Measurements from ENCODE around the gene ZNF746. TPM values are rescaled to one million over a fixed set of nuclear protein-coding genes. Genes with fewer than 3 reads are reported as not detected.

Gene ZNF746
- total and polyA plus RNA-seq, 10 of the 15 experiments (the other 5 are each of a cell fraction or from before 2014, with no cell fraction given), result 1.2 to 19.0 (median 6.3) TPM

DNA sequence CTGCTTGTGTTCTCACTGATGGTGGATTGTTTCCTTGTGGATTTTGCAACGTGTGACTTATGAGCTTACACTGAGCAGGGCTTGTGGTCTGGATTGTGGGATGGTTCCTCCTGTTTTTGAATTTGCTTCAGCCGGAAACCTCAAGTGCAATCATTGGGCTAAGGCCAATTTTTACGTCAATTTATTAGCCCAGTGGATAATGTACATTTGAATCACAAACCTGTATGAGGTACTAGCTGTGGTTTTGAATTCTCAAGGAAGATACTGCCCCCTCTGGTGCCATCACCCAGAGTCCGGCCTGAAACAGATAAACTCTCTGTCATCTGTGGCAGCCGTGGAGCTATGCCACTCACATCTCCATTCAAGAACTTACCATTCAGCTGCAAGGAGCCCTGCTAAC is 29.4 kb downstream of the ZNF746 start:
- H4K20me1 ChIP-seq (ENCODE audit: control insufficient read depth, insufficient read depth), result no peaks in the 10 kb centered on the region
- CTCF ChIA-PET, result interaction anchor here (0.6 to 1.7 kb wide), 2 partner anchors 15 to 208 kb away, joined by 3 read pairs; no protein-coding TSS in a partner anchor
- H3K27me3 ChIP-seq (replicated peaks in 1 of 2; ENCODE audit: control insufficient read depth in 2 of 2, insufficient read depth in 2 of 2, low read length in 1 of 2), result no peaks in the 10 kb centered on the region
- ATAC-seq, result no peak
- H3K27ac ChIP-seq (ENCODE audit: control insufficient read depth, insufficient read depth), result no peak overlapping the region
- H3K36me3 ChIP-seq (ENCODE audit: control insufficient read depth in 2 of 2, insufficient read depth in 2 of 2, low read length in 1 of 2), result peaks cover 0 to 2% of the 10 kb centered on the region in 2 experiments; a peak in 2 of 4 replicates
- DNase-seq (ENCODE audit: low read depth, low spot score), result no peak
- intact Hi-C loops (cut with micrococcal nuclease; ENCODE audit: unreplicated experiment) (no loop called here), in situ Hi-C loops (cut with MboI) (no loop called here)
- no peaks in the 10 kb centered on the region for H3K79me2 ChIP-seq (ENCODE audit: control insufficient read depth, insufficient read depth, low read length)
- no peak overlapping the region for H2AFZ ChIP-seq (ENCODE audit: control insufficient read depth, low read depth, low read length)
- no peaks in the 10 kb centered on the region; the same call in 1 of the 3 replicates for H3K9me3 ChIP-seq (replicated peaks; ENCODE audit: control insufficient read depth, insufficient read depth, low read length)
- WGBS (ENCODE audit: insufficient coverage, insufficient replicate concordance, low lambda C conversion rate, missing lambda C conversion rate), result 73% methylated on average over 5 of the region's 5 CpGs
- TF ChIP-seq, protein P1, sequence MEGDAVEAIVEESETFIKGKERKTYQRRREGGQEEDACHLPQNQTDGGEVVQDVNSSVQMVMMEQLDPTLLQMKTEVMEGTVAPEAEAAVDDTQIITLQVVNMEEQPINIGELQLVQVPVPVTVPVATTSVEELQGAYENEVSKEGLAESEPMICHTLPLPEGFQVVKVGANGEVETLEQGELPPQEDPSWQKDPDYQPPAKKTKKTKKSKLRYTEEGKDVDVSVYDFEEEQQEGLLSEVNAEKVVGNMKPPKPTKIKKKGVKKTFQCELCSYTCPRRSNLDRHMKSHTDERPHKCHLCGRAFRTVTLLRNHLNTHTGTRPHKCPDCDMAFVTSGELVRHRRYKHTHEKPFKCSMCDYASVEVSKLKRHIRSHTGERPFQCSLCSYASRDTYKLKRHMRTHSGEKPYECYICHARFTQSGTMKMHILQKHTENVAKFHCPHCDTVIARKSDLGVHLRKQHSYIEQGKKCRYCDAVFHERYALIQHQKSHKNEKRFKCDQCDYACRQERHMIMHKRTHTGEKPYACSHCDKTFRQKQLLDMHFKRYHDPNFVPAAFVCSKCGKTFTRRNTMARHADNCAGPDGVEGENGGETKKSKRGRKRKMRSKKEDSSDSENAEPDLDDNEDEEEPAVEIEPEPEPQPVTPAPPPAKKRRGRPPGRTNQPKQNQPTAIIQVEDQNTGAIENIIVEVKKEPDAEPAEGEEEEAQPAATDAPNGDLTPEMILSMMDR (IDR thresholded peaks at IDR 0.05 in 2 of 3, conservative IDR thresholded peaks at IDR 0.05 in 1 of 3; ENCODE audit: control insufficient read depth in 2 of 3, extremely low read depth in 1 of 3, insufficient read depth in 1 of 3, low read depth in 3 of 3, low read length in 3 of 3), result 0 out of 6 replicates have a peak, but pooled peaks of 1 of the 3 experiments have one; percentile 3
- TF ChIP-seq JUND (IDR thresholded peaks at IDR 0.05; ENCODE audit: low read depth, low read length) (no peak), NR2C2 (IDR thresholded peaks at IDR 0.05; ENCODE audit: borderline replicate concordance, control insufficient read depth, insufficient read length, low read depth) (no peak), RFX5 (IDR thresholded peaks at IDR 0.05; ENCODE audit: low read depth, low read length) (no peak)
- no peak overlapping the region for H3K4me3 ChIP-seq
- SMC1A ChIA-PET (ENCODE audit: uncharacterized antibody, unreplicated experiment), result interaction anchor here (1.5 kb wide), 1 partner anchor 9 kb away, joined by 5 read pairs; no protein-coding TSS in a partner anchor
- RAD21 ChIA-PET (ENCODE audit: unreplicated experiment), result no interaction called here
- no peak overlapping the region for H3K4me2 ChIP-seq (ENCODE audit: control insufficient read depth, insufficient read depth)
- no peaks in the 10 kb centered on the region for H3K4me1 ChIP-seq (ENCODE audit: control insufficient read depth, insufficient read depth, low read length)
- POLR2A ChIA-PET, result no interaction called here
- no TSS peak for BruUV-seq (replicated peaks)
- H3K9ac ChIP-seq (ENCODE audit: control insufficient read depth, insufficient read depth, low read length), result no peak overlapping the region
- no peak for FAIRE-seq
